Stimulated activated naive CD4-positive, alpha-beta T cell (primary cell): ENCODE results near the gene NRDC.

Experiments
- DNase-seq, 6 experiments: peaks; one replicate each; lab custom pipeline; 2025; lab: John Stamatoyannopoulos, UW

Gene NRDC, protein sequence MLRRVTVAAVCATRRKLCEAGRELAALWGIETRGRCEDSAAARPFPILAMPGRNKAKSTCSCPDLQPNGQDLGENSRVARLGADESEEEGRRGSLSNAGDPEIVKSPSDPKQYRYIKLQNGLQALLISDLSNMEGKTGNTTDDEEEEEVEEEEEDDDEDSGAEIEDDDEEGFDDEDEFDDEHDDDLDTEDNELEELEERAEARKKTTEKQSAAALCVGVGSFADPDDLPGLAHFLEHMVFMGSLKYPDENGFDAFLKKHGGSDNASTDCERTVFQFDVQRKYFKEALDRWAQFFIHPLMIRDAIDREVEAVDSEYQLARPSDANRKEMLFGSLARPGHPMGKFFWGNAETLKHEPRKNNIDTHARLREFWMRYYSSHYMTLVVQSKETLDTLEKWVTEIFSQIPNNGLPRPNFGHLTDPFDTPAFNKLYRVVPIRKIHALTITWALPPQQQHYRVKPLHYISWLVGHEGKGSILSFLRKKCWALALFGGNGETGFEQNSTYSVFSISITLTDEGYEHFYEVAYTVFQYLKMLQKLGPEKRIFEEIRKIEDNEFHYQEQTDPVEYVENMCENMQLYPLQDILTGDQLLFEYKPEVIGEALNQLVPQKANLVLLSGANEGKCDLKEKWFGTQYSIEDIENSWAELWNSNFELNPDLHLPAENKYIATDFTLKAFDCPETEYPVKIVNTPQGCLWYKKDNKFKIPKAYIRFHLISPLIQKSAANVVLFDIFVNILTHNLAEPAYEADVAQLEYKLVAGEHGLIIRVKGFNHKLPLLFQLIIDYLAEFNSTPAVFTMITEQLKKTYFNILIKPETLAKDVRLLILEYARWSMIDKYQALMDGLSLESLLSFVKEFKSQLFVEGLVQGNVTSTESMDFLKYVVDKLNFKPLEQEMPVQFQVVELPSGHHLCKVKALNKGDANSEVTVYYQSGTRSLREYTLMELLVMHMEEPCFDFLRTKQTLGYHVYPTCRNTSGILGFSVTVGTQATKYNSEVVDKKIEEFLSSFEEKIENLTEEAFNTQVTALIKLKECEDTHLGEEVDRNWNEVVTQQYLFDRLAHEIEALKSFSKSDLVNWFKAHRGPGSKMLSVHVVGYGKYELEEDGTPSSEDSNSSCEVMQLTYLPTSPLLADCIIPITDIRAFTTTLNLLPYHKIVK

GRCh38 chr1:51878616-51879336 lies at the start of gene NRDC:
TSS of gene NRDC (minus strand) at chr1:51878727. CDS start at chr1:51878615, 112 bp downstream.
- peak; percentile 94 to 99 (median 99) for DNase-seq

GRCh38 chr1:51927029-51927428 lies 48.5 kb upstream of the NRDC start:
- DNase-seq: no peak

GRCh38 chr1:51926171-51926812 lies 47.8 kb upstream of the NRDC start:
- no peak for DNase-seq

GRCh38 chr1:51924455-51924854 lies 45.9 kb upstream of the NRDC start:
- DNase-seq: no peak

DNA sequence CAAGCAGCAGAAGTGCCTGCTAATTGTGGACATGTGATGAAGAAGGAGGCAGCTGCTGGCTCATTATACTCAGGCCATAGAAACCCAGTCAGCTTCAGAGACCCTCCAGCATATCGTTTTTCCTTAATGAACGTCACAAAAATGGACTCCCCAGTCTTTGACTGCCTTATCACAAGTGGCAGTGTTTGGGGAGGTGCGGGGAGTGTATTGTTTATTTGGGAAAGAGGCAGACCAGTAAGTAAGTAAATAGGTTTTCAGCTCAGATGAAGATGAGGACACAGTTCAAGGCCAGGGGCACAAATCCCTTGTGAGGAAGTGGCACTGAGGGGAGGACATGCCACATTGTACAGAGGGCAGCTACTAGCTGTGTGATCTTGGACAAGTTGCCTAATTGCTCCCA lies 43.5 kb upstream of the NRDC start:
- no peak for DNase-seq

GRCh38 chr1:51920130-51920529 lies 41.6 kb upstream of the NRDC start:
- DNase-seq: no peak

DNA sequence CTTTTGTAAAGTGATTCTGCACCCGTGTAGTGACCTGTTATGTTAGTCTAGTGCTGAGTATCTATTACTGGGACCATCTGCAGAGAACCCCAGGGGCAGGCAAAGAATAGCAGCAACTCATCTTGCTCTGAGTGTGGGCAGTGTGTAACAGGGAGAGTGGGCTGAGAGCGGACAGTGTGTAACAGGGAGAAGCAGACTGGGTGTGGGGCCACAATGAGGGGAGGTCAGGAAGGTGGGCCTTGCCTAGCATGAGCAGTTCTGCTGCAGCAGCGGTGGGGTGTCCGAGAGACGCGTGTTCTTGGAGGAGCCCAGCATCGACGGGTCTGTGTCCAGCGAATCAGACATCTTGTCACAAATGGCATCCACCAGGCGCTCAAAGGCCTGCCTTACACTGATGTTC lies 41.2 kb upstream of the NRDC start:
- no peak for DNase-seq

DNA sequence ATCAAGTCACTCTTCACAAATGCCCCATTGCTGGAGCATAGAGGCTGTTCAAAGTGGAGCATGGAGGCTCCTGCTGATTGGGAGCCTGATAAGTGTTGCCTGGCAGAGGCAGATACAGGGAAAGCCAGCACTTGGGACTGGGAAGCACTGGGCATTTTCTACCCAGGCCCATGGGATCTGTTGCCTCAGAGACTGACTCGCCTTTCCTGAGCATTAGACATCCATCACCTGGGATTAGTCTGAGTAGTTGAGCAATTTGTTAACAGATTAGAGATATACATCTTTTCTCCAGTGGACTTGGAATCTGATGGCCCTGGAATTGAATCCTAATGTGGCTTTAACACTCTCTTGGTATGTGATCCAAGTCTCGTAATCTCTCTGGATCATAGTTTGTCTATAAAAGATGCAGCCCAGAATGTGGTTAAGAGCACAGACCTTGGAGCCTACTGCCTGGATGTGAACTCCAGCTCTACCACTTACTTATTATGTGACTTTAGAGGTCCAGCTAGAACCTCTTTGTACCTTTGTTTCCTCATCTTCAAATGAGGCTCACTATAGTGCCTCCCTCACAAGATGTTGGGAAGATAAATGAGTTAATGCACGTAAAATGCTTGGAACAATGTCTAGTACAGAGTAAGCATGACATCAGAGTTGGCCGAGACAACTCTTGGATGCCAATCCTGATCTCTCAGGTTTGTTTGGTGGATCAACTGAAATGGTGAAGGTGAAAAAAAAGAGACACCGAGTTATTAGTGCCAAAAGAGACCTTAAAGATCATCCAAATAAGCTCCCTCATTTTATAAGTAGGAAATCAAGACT lies 38.3 kb upstream of the NRDC start:
- DNase-seq: no peak

GRCh38 chr1:51915951-51916350 lies 37.4 kb upstream of the NRDC start:
- DNase-seq: no peak

DNA sequence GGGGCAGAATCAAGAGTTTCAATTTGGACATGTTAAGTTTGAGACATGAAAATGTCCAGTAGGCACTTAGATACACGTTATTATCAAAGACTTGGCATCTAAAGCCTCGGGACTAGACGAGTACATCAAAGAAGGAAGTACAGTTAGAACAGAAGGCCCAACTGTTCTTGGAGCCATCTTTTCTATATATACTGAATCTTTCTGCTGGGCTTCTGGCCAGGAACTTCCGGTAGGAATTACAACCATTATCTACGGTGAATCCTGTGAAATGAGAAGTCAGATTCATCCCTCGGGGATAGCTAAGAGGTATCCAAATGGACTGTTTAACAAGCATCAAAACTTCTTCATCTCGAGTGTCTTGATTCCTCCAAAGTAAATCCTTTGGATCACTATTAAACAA lies 34.4 kb upstream of the NRDC start:
- no peak for DNase-seq

DNA sequence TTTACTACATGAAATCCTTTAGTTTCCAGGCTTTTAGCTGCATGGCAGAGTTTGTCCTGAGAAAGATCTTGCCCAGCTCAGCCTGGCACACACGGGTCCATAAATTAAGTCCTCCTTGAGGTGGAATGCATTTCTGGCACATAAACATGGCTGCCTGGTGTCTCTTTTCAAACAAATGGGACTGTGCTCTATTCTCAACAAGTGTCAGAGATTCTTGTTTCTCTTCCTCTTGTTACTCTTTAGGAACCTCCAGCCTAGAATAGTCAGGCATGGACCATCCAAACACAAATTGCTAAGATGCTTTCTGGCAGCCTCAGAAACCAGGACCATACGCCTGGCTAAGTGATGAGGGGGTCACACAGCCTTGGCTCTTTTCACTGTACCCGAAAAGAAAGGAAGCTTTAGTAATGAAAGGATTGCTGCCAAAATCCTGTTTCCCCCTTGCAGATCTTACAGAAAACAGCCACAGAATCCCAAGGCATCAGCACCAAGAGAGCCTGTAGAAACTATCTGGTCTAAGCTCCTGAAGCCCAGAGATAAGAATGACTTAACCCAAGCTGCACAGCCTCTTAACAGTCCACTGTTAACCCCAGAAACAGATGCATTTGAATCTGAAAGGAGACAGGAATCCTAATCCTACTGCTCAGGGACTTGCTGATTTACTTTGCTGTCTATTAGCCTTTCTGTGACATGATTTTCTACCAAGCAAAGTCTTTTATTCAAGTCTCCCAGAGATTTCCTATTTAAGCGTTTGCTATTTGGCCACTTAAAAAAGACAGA lies 31.9 kb upstream of the NRDC start:
- DNase-seq: no peak

- no peak for DNase-seq
Measured at GRCh38 chr1:51908499-51908898, 30.0 kb upstream of the NRDC start.

- no peak for DNase-seq
Measured at GRCh38 chr1:51907079-51907702, 28.7 kb upstream of the NRDC start.

DNA sequence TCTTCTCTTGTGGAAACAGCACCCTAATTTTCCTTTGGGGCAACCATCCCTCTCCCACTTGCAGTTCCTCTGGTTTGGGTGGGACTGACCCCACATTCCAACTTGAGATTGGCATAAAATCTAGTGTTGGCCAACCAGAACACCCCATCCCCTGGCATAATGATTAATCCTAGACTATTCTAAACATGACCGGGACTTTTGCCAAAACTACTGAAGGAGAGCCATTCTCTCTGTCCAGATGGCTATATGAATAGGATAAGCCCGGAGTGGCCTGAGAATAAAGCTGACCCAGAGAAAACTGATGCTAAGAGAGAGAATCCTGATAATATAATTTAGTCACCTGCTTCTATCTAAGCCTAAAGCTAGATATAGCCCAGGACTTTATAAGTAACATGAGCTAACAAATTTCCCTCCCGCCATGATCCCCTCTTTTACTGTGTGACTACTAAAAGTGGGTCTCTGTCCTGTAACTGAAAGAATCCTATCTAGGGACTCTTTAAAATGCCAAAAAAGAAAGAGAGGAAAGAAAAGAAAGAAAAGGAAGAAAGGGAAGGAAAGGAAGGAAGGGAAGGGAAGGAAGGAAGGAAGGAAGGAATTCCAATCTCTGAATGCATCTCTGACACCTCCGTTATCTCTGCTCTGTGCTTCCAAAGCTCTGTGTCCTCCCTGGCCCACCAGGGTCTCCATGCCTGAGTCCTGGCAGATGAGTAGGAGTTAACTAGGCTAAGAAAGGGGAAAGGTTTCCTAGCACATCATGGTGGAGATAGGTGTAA lies 28.0 kb upstream of the NRDC start:
- no peak for DNase-seq

DNA sequence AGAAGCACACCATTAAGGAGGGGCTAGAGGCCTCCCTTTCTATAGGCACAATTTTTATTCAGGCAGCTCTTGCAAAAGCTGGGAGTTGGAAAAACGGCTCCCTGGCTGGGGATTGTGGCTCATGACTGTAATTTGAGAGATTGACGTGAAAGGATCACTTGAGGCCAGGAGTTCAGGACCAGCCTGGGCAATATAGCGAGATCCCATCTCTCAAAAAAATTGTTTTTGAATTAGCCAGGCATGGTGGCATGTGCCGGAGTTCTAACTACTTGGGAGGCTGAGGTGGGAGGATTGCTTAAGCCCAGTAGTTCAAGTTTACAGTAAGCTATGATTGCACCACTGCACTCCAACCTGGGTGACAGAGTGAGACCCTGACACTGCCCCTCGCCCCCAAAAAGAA lies 23.9 kb upstream of the NRDC start:
- DNase-seq: no peak

- no peak for DNase-seq
Measured at GRCh38 chr1:51901151-51901550, 22.6 kb upstream of the NRDC start.

DNA sequence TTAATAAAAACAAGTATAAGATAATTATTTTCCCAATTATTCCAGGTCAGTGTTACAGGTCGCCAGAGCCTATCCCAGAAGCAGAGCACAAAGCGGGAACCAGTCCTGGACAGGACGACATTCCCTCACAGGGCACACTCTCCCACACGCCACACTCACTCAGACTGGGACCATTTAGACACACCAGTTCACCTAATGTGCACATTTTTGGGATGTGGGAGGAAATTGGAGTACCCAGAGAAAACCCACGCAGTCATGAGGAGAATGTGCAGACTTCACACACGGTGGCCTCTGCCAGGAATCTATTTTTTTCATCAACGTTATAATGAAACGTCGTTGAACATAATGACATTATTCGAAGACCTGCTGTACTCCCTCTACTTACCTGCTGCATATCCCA lies 20.5 kb upstream of the NRDC start:
- DNase-seq: no peak

DNA sequence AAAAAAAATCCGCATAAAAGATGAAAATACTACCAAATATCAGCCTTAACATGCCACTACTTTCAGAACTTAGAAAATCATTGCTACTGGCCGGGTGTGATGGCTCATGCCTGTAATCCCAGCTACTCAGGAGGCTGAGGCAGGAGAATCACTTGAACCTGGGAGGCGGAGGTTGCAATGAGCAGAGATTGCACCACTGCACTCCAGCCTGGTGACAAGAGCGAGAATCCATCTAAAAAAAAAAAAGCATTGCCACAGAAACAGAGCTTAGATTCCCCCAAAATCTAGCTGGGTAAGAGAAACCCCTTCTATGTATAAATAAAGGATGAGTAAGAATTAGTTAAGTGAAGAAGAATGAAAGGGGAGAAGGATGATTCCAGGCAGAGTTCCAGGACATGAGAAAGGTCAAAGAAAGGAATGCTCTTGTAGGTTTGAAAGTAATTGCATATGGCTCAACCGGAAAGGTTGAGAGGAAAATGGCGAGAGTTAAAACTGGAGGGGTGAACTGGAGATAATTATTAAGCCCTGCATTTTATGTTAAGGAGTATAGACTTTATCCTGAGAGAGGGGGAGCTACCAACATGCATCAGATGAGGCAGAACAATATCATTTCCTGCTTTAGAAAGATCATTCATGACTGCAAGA lies 19.7 kb upstream of the NRDC start:
- no peak for DNase-seq
